Colonic mucosa (tissue), 4 donors: Measurements from ENCODE around the gene AIPL1. TPM values are rescaled to one million over a fixed set of nuclear protein-coding genes. Genes with fewer than 3 reads are reported as not detected.

ENCODE experiments used
- DNase-seq: peaks from one replicate; pipeline ENCODE4 v3.0.0-alpha.2; 2020
- H3K27ac ChIP-seq: fragments of 200-600 bp; one replicate; pipeline ENCODE4 v1.8.0; 2021
- H3K27me3 ChIP-seq: fragments of 200-600 bp; one replicate; pipeline ENCODE4 v1.8.0; 2021
- H3K36me3 ChIP-seq: fragments of 200-600 bp; one replicate; pipeline ENCODE4 v1.8.0; 2021
- H3K4me1 ChIP-seq: fragments of 200-600 bp; one replicate; pipeline ENCODE4 v1.8.0; 2021; ENCODE audit warnings: mild to moderate bottlenecking
- H3K4me3 ChIP-seq: fragments of 200-600 bp; one replicate; pipeline ENCODE4 v1.8.0; 2021
- H3K9ac ChIP-seq, 2 donors: one replicate each; pipeline ENCODE4 v1.7.0; 2013; ENCODE audit warnings: control low read depth in 2 of 2, low read depth in 2 of 2, low read length in 2 of 2
- H3K9me3 ChIP-seq: fragments of 200-600 bp; one replicate; pipeline ENCODE4 v1.8.0; 2021
- CTCF ChIP-seq: fragments of 200-600 bp; IDR thresholded peaks from one replicate; pipeline ENCODE4 v1.8.0; 2022; ENCODE audit warnings: antibody characterized with exemption, mild to moderate bottlenecking
- intact Hi-C: fragments of 100-400 bp; cut with DNase I; formaldehyde crosslinking; loops from one replicate; pipeline ENCODE4 v1.14.1; 2022
- total RNA-seq, 2 donors: library from RNA; stranded (reverse); fragmentation: NEBNext Ultra II Directional in 1 of 2; extraction: Animal tissue kit (Norgen Biotek cat#: 25700) in 1 of 2; gene quantifications; one replicate each; pipeline ENCODE4 v1.2.1, GENCODE V29; 2021
- donor health status: healthy.
- donor health status: DM: no; HTN: no; CAD: no.
- donor health status: DM: no; HTN: no; CAD: no.

Gene AIPL1
- total RNA-seq, 2 donors from 2014 or later, result not detected

GRCh38 chr17:6450926-6451832, 16.3 kb upstream of the AIPL1 start:
- intact Hi-C loops, result no loop called here
- no peaks in the 10 kb centered on the region for H3K9me3 ChIP-seq
- H3K36me3 ChIP-seq, result no peaks in the 10 kb centered on the region
- no peak for DNase-seq
- H3K27ac ChIP-seq, result no peak overlapping the region
- no peaks in the 10 kb centered on the region for H3K27me3 ChIP-seq
- no peak for TF ChIP-seq CTCF
- H3K9ac ChIP-seq, result no peak overlapping the region
- H3K4me1 ChIP-seq, result no peaks in the 10 kb centered on the region
- no peak overlapping the region for H3K4me3 ChIP-seq

GRCh38 chr17:6449307-6449706, 14.4 kb upstream of the AIPL1 start:
- Histone ChIP-seq H3K9me3 (no peaks in the 10 kb centered on the region), H3K27ac (no peak overlapping the region), H3K27me3 (no peaks in the 10 kb centered on the region), H3K36me3 (no peaks in the 10 kb centered on the region), H3K9ac (no peak overlapping the region), H3K4me1 (no peaks in the 10 kb centered on the region), H3K4me3 (no peak overlapping the region)
- TF ChIP-seq CTCF, result no peak
- DNase-seq, result no peak
- intact Hi-C loops, result no loop called here

- H3K36me3 ChIP-seq, result no peaks in the 10 kb centered on the region
- H3K4me3 ChIP-seq, result no peak overlapping the region
- intact Hi-C loops, result no loop called here
- no peak for TF ChIP-seq CTCF
- H3K27me3 ChIP-seq, result no peaks in the 10 kb centered on the region
- H3K9ac ChIP-seq, result no peak overlapping the region
- no peak overlapping the region for H3K27ac ChIP-seq
- no peaks in the 10 kb centered on the region for H3K9me3 ChIP-seq
- H3K4me1 ChIP-seq, result no peaks in the 10 kb centered on the region
- no peak for DNase-seq
These were observed 13.6 kb upstream of the AIPL1 start for GRCh38 chr17:6448473-6448872.

GRCh38 chr17:6446516-6447100, 11.7 kb upstream of the AIPL1 start:
- Histone ChIP-seq H3K27ac (no peak overlapping the region), H3K9ac (no peak overlapping the region), H3K9me3 (no peaks in the 10 kb centered on the region), H3K4me3 (no peak overlapping the region), H3K36me3 (no peaks in the 10 kb centered on the region), H3K4me1 (no peaks in the 10 kb centered on the region), H3K27me3 (no peaks in the 10 kb centered on the region)
- TF ChIP-seq CTCF, result no peak
- intact Hi-C loops, result no loop called here
- no peak for DNase-seq

- DNase-seq, result no peak
- H3K4me3 ChIP-seq, result peak overlapping the region; percentile 77
- intact Hi-C loops, result no loop called here
- H3K27me3 ChIP-seq, result no peaks in the 10 kb centered on the region
- H3K4me1 ChIP-seq, result no peaks in the 10 kb centered on the region
- H3K9ac ChIP-seq, result peak overlapping the region in 1 of 2 donors; percentile 50
- no peak for TF ChIP-seq CTCF
- H3K9me3 ChIP-seq, result no peaks in the 10 kb centered on the region
- H3K27ac ChIP-seq, result no peak overlapping the region
- H3K36me3 ChIP-seq, result no peaks in the 10 kb centered on the region
These were observed 9.8 kb upstream of the AIPL1 start for GRCh38 chr17:6444571-6445335.
